ENCODE data around the gene C2CD4D. TPM values are rescaled to one million over a fixed set of nuclear protein-coding genes. Genes with fewer than 3 reads are reported as not detected.
A peak's percentile ranks its signal among the peaks of the same experiment; 100 is the strongest.

Gene C2CD4D
- total and polyA plus RNA-seq, 2 of the 13 experiments (the other 11 are each of a cell fraction or from before 2014, with no cell fraction given), result not detected

GRCh38 chr1:151867321-151867720 is 27.7 kb upstream of the C2CD4D start (continued):
- no peak for TF ChIP-seq ZNF296 (CRISPR knock-in tag; conservative IDR thresholded peaks at IDR 0.05)
- TF ChIP-seq ELF4 (CRISPR knock-in tag; IDR thresholded peaks at IDR 0.05; ENCODE audit: borderline replicate concordance), result no peak
- no peak for TF ChIP-seq HNRNPH1 (optimal IDR thresholded peaks at IDR 0.05; ENCODE audit: low read depth, low read length)
- no peak for TF ChIP-seq ZNF20 (CRISPR knock-in tag; IDR thresholded peaks at IDR 0.05)
- no peak for TF ChIP-seq ZBTB20 (CRISPR knock-in tag; IDR thresholded peaks at IDR 0.05; ENCODE audit: borderline replicate concordance, low read depth)
- no peak for TF ChIP-seq MAFK (conservative IDR thresholded peaks at IDR 0.05 in 1 of 2, IDR thresholded peaks at IDR 0.05 in 1 of 2; ENCODE audit: low read length in 2 of 2)
- no peak for TF ChIP-seq PCBP2 (optimal IDR thresholded peaks at IDR 0.05; ENCODE audit: low read depth, low read length, poor library complexity, severe bottlenecking)

GRCh38 chr1:151864411-151864810 is 24.8 kb upstream of the C2CD4D start:
- ATAC-seq (peak; percentile 50), FAIRE-seq (no peak), DNase-seq (ENCODE audit: low spot score) (no peak)
- BruUV-seq (replicated peaks), result no TSS peak
- 0% methylated on average over 1 of the region's 2 CpGs for WGBS (ENCODE audit: low lambda C conversion rate)
- H3K27ac ChIP-seq (ENCODE audit: extremely low read length, insufficient read depth, low read length), result no peak overlapping the region
- H3K4me1 ChIP-seq (ENCODE audit: insufficient read depth, low read length), result no peaks in the 10 kb centered on the region
- H3K4me3 ChIP-seq (replicated peaks in 1 of 3; ENCODE audit: insufficient read depth in 1 of 3, low read depth in 2 of 3, low read length in 3 of 3), result no peak overlapping the region
- in situ Hi-C loops (cut with HindIII; ENCODE audit: extremely low pct_ligation_motif_present, low pct_unique_long_range_greater_than_20kb) (no loop called here), intact Hi-C loops (cut with micrococcal nuclease; ENCODE audit: unreplicated experiment) (no loop called here)
- H2AFZ ChIP-seq (ENCODE audit: low read length), result no peak overlapping the region
- no peak overlapping the region for H3K4me2 ChIP-seq (ENCODE audit: low read depth, low read length)
- H3K36me3 ChIP-seq (replicated peaks in 1 of 2; ENCODE audit: control insufficient read depth in 1 of 2, insufficient read depth in 2 of 2, low read length in 2 of 2), result no peaks in the 10 kb centered on the region
- TF ChIP-seq ZNF703 (CRISPR knock-in tag; IDR thresholded peaks at IDR 0.05; ENCODE audit: borderline replicate concordance) (no peak), THRA (CRISPR knock-in tag; IDR thresholded peaks at IDR 0.05; ENCODE audit: borderline replicate concordance) (peak; percentile 39; the same call in 1 of the 2 replicates)
- POLR2A ChIA-PET, result no interaction called here
- H3K9ac ChIP-seq (ENCODE audit: insufficient read depth, low read depth, low read length), result no peak overlapping the region
- CTCF ChIA-PET (ENCODE audit: low intra/inter-chr PET ratio, low total read pairs), result no interaction called here
- H4K20me1 ChIP-seq (ENCODE audit: insufficient read depth, low read length), result no peaks in the 10 kb centered on the region
- H3K27me3 ChIP-seq (ENCODE audit: control insufficient read depth in 1 of 2, insufficient read depth in 2 of 2, low read length in 2 of 2), result peaks cover 0 to 1% of the 10 kb centered on the region in 2 experiments; a peak in 2 of 5 replicates
- no peaks in the 10 kb centered on the region for H3K79me2 ChIP-seq (ENCODE audit: insufficient read depth, low read length)
- no peaks in the 10 kb centered on the region for H3K9me3 ChIP-seq (ENCODE audit: low read length)

All from HepG2 (cell line).